Activated naive CD4-positive, alpha-beta T cell (primary cell): ENCODE measurements around the gene GNB1L.

Experiments used
- DNase-seq, 4 experiments: peaks; one replicate each; lab custom pipeline; 2025; lab: John Stamatoyannopoulos, UW

Gene GNB1L, protein sequence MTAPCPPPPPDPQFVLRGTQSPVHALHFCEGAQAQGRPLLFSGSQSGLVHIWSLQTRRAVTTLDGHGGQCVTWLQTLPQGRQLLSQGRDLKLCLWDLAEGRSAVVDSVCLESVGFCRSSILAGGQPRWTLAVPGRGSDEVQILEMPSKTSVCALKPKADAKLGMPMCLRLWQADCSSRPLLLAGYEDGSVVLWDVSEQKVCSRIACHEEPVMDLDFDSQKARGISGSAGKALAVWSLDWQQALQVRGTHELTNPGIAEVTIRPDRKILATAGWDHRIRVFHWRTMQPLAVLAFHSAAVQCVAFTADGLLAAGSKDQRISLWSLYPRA

DNA sequence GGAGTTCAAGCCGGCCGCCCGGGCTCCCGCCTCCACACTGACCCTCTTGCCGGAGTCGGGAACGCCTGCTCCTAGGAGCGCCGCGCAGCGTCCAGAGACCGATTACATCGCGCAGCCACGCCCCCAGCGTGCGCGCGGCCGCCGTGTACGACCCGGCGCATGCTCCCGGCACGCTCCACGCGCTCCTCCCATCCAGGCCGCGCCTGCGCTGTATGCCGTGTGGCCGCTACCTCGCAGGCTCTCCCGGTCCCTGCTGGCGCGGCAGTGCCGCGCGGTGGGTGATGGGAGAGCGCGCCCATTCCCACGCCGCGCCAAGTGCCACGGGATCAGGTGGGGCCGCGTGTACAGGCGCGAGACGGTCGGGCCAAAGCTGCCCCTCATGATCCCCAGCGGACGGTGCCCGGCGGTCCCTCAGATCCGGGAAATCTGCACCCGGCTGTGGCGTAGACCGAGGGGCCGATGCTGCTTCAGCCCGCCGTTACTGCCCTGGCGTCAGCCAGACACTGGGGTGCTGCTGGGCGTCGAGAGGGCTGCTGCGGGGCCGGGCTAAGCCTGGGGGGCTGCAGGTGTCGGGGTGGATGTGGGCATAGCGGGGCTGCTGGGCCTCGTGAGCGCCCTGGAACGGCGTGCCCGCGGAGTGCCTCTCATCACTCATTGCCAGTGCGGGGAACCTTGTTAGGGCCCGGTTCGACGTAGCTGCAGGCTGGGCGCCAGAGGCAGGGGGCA is at the start of gene GNB1L, which contains the start of gene RTL10:
TSS of gene GNB1L (minus strand) at position 97 of the 726 bp plus-strand sequence. CDS start 33,519 bp downstream, outside the sequence.
TSS of gene RTL10 (minus strand) at position 97 of the 726 bp plus-strand sequence. CDS start 2,613 bp downstream, outside the sequence.
- DNase-seq = peak; percentile 85 to 95 (median 88)

DNA sequence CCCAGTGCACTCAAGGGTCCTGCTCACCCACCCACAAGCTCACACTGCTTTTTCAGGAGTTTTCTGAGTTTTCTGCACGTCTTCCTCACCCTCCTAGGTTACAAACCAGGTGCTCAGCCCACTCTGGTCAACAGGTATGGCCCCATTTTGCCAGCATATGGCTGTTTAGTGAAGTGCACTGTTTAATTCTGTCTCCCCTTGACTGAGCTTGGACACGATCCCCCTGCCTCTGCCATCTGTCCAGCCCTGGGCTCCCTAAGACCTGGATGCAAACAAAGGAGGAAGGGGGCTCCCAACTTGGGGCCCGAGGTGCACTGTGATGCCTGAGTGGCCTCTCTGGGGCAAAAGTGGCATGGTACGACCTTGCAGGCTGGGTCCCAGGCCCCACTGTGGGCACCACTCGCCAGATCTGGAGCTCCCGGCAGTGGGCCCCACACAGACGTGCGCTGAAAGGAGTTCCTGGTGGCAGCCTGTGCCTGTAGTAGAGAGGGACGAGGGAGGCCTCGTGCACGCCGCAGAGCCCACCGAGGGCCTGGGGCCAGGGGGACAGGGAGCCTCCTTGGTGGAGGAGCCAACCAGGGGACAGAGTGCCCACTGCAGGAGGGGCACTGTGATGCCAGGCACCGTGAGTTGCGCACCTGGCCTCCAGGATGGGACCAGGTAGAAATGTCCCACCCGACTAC is 49.6 kb upstream of the GNB1L start:
- no peak for DNase-seq

DNA sequence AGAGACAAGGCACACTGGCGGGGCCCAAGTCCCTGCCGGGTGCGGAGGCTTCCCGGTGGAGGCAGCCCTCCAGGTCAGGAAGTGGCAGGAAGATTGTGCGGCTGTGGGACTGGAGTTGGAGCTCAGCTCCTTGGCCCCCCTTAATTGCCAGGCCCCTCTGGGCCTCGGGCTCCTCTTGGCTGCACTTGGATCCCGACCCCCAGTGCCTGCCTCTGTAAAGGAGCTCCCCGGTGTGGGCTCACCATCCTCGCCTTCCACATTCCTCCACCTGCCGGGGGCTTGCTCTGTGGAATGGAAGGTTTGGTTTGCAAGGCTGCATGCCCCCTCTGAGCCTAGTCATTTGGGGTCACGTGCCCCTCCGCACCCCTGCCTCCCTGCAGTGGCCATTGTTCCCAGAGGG is 48.8 kb upstream of the GNB1L start:
- DNase-seq = no peak

DNA sequence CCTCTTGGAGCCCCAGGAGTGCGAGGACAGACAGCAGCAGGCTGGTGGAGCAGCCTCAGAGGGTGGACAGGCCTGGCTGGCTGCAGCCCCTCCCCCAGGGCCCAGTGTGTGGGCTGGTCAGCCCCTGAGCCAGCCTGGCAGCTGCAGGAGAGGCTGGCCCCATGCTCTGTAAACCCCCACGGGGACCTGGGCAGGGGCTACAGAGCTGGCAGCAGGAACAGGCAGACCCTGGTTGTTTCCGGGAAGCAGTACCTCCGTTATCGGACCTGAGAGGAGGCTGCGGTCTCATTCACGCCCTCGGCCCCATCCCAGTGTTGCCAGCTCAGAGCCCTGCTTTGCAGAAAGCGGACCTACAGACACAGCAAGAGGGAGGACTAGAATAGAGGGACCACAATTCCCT is 48.4 kb upstream of the GNB1L start:
- no peak for DNase-seq

DNA sequence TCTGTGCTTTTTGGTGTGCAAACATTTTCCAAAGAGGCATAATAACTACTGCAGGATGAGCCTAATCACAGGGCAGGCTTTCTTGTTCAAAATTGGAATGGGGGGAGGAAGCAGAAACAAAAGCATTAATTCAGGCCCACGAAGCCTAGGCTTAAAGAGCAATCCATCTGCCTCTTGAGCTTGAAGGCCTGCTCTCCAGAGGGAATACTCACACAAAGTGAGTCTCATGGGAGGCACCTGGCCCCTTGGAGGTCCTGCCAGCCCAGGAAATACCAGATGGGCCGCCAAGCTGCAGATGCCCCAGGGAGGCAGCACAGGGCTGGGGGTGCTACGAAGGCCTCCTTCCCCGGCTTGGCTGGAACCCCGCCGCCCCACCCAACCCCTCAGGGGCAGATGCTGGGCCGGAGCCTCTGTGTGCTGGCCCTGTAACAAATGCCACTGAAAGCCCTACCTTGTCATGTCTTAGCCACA is 47.6 kb upstream of the GNB1L start:
- no peak for DNase-seq

DNA sequence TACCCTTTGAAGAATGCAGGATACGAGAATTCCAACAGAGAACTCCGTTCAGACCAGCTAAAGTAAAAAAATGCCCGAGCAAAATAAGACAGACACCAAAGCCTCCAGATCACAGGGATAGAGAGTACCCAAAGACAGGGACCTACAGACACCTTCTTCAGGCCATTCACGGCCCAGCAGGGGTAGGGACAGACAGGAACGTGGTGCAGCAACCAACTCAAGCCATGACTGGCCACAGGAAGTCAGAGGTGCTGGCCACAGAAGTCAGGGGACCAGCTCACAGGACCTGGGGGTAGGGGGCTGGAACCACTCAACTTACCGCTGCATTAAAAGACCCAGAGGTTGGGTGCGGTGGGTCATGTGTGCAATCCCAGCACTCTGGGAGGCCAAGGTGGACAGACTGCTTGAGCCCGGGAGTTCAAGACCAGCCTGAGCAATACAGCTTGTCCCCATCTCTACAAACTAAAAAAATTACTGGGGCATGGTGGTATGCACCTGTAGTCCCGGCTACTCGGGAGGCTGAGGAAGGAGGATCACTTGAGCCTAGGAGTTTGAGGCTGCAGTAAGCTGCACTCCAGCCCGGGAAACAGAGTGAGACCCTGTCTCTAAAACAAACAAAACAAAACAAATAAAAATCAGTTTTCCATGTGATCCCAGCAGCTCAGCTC is 47.0 kb upstream of the GNB1L start:
- DNase-seq = no peak

DNA sequence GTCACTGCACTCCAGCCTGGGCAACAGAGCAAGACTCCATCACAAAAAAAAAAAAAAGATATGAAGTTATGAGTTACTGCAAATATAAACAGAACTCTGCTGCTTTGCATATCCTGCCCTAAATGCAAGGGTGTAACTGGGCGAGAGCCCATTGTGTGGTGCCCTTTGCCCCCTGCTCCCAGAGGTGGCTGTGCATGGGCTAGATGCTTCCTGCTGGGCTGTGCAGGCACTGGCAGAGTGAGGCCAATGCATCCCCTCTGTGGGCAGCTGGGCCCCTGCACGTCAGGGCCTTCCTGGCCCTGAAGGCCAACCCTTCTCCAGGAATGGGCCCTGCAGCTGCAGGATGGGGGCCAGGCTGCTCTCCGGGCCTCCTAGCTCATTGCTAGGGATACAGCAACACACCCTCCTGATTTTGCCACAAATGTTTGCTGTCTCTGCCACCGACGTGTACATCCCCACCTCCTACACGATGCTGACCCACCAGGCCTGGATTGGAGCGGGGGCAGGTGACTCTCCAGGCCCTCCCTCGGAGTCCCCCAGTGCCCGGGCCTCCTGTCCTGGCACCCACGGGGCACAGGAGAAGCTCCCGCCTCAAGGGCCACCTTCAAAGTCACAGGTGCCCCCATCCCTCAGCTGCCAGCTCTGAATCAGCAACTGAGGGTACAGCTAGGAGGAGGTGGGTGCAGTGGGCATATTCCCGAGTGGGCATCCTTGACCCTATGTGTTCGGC is 46.2 kb upstream of the GNB1L start:
- no peak for DNase-seq

DNA sequence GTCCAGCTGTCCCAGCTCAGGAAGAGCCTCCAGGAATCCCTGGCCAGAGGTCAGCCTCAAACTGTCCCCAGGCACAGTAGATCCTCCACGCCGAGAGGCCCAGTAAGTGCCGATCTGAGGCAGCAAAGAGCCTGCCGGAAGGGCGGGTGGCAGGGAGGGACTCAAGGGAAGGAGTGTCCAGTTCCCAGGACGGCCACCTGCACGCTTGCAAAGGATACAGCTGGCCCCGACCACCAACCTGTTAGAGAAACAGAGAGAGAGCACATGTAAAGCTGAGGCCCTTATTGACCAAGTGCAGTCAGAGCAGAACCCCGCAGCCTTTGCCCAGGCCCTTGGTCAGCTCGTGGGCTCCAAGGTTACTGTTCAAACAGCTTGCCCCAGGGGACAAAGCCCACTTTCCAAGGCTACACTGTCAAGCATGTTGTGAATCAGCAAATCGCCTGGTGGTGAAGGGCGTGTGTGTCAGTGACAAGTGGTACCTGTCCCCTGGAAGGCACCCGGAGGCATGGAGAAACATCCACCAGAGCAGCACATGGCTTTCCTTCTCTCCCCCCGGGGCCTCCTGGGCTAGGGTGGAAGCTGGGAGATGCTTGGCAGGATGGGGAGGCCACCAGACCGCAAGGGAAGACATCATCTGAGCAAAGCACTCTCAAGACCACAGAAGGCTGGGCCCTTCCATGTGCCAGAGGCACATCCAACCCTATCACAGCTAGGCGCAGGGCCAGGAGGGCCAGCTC is 44.3 kb upstream of the GNB1L start:
- DNase-seq = no peak

DNA sequence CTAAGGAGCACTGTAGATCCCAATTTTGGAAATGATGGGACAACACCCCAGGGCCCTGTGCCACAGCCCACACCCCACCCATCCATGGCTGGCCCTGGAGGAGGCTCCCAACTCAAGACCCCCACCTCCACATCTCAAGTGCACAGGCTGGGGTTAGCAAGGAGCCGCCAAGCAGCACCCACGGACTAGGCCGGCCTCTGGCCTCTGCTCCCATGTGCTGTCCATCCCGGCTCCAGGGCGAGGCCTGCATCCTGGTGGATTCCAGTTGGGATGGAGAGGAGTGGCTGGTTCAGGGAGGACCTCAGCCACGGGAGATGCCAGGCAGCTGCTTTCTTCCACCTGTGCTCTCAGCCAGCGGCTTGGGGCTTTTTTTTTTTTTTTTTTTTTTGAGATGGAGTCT is 43.5 kb upstream of the GNB1L start:
- no peak for DNase-seq

DNA sequence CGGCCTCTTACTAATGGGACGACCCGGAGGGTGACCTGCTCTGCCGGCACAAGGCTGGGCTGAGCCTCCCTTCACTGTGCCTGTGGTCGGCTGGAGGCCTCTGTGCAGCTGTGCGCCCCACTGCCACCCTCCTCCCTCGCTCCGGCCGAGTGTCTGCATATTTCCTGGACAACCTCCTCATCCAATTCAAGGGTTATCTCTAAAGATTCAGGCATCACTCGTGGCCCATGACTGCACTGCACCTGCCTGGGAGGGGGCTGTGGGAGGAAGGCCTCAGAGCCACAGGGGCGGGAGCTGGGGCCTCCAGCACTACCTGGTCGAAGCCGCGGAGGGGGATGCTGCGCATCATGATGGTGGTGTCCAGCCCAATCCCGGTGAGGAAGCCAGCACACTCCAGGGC is 43.1 kb upstream of the GNB1L start:
- no peak for DNase-seq

DNA sequence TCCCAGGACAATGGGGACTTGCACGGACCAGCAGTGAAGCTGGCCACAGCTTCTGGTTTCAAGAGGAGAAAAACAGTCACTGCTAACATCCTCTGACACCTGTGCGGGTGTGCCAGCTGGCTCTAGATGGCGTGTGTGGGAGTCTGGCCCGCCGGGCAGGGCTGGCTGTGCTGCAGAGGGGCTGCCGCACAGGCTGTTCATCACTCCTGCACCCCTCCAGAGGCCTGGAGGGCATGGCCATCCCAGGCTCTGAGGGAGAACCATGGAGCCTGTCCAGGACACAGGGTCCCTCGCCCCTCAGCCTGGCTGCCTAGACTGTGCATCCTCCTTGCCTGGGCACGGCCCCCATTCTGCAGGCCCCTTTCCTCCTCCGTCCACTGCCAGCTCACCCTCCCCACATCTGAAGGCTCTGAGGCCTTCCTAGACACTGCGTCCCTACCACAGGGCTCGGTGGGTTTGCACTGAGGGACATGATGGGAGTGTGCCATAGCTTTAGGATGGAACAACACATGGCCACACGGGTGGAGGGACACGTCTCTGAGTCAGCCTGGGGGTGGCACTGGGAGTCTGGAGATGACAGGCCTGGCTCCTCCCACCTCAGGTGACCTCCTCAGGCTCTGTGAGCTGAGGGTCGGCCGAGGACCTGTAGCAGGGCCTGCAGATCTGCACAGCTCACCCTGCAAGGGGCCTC is 42.1 kb upstream of the GNB1L start:
- DNase-seq = peak in 2 of 4 experiments; percentile 22 to 42

DNA sequence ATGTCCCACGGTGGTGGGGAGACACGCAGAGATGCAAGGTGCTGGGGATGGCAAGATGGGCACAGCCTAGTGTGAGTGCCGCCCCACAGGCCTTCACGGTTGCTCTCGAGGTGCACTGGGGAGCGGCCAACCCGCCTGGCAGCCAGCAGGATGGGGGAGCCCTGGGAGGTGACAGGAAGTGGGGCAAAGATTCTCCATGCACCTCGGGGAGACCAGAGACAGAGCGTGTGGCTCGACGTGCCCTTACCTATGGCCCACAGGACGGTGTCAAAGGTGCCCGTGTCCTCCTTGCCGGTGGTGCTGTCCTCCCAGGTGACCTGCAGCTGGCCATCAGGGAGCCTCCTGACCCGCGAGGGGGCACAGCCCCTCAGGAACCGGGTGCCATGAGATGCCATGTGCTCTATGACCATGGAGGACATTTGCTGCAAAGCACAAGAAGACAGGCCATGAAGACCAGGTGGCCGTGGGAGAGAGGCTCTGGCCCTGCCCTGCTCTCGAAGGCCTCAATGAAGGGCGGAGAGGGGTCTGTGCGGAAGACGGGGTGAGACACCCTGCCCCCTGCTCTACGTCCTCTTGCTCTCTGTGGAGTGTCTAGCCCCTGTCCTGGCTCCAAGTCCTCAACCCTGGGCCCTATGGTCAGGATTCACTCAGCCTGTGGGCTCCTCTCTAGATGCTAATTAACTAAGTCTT is 40.6 kb upstream of the GNB1L start:
- no peak for DNase-seq

DNA sequence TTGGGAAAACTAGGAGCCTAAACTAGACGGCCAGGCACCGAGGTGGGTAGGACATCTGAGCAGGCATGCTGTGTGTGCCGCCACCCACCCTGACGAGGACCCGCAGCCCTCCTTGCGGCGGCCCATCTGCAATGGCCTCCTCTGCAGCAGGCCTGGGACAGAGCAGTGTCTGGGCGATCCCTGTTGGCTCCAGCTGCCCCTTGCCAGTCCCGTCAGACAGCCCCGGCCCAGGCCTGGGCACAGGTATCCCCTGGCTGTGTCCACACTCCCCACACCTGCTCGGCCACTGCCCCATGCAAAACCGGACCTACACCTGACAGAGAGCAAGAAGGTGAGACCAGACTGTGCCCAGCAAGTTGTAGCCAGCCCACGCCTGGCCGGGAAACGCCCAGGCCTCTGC is 38.7 kb upstream of the GNB1L start:
- no peak for DNase-seq

DNA sequence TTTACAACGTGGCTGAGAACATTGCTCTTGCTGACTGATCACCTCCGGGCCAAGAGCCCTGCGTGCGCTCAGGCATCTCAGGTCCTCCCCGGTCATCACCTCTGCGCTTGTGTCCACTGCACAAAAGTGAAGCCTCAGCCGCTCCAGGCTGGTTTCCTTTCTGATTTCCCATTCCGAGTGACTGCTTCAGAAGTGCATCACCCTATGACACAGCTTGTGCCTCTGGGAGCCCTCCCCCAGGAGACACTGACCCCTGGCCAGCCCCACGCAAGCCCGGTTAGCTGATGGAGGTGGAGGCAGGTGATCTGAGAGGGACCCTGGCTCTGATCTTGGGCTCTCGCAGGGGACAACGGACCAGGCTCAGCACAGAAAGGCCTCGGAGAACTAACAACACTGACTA is 38.3 kb upstream of the GNB1L start:
- no peak for DNase-seq

DNA sequence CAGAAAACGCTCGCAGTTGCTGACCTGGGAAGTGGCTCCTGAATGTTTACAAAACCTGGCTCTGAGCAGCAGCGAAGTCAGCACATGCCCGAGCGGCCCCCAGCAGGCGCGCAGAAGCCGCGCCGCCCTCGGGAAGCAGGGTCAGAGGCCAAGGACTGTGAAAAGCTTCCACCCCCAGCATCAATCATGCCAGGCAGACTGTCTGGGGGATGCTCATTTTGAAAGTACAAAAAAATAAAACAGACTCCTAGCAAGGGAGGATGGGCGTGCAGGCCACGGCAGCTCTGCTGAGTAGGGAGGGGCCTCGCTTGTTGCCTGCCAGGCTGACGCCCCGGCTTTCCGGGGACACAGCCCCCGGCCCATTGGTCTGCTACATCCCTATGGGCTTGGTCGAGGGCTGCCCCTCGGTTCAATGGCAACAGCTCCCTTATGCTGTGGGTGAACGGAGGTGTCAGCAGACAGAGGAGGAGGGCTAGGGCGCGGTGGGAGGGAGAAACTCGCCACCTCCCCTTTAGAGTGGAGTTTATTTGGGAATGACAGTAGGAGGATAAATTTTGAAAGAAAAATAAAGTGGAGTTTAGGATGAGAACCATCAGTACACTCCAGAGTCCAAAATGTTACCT is 37.7 kb upstream of the GNB1L start:
- DNase-seq = peak in 2 of 4 experiments; percentile 56 to 58

DNA sequence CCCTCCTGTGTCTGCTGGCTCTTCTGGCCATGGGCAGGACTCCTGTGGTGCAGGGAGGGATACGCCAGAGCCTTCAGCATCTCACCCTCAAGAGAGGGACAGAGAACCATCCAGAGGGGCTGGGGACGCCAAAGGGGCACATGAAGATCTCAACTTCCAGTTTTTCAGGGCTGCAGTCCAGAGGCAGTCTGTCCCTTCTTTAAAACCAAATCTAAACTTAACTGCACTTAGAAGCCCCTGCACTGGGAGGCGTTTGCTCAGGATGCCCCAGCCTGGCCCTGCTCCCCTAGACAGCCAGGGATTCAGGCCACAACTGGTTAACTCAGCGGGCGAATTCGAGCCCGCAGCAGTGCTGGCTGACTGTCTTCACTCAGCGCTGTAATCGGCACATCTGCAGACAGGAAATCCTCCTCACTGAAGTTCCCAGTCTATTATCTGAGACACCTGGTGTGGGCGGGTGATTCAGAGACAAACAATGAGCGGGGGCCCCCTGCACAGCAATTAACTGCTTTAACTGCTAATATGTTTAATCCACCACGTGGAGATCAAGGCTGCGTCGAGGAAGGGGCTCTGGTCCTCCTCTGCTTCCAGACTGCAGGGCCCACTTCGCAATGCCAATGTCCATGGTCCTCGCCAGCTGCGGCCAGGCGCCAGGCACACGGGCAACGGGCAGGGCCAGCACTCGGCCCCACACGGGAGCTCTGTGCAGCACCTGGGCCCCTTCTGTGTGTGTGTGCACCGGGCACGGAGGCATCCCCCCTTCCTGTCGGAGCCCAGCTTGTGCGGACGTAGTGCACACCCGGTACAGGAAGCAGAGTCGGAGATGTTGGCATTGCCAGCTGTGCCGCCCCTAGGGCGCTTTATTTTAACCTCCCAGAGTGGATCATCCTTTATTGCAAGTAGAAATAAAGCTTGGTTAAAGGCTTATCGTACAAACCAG is 36.9 kb upstream of the GNB1L start:
- peak; percentile 29 to 74 (median 66) for DNase-seq

DNA sequence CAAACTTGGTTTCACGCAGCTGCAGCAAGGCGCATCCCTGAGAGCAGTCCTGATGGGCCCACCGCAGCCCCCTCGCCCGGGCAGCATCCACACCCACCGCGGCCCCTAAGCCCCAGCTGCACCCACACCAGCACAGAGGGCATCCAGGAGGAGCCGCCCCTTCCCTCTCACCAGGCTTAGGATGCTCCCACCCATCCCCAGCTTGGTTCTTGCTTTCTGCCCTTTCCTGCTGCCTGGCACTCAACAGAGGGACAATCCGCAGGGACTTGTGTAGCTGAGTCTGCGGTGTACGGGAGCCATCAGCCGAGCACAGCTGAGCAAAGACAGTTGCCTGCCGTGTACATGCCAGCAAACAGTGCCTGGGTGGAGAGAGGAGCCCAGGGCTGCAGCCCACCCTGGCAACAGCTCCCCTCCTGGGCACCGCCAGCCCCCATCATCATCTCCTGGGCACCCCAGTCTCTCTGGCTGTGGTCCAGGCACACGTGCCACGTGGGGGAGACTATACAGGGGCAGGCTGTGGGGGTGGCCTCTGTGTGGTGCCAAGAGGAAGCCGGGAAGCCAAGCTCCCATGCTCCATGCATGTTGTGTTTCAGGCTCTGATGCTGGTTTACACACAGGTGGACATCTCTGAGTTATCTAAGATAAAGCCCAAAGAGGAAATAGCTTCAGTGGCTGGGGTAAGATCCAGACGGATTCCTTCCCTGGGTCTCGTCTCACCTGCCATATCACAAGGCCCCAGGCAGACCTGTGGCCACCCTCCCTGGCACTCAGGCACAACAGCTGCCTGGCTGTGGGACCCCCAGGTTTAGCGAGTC is 36.0 kb upstream of the GNB1L start:
- DNase-seq = no peak
